Stromal cell of bone marrow (primary cell): Measurements from ENCODE around the gene DHRS7B.
"Not testable (repeated sequence)": the region's sequence is repeated elsewhere in the genome, so short reads cannot be mapped to it uniquely, and the experiment has no call there.

Experiments used
- DNase-seq: peaks from one replicate; pipeline ENCODE4 v3.0.0-alpha.2; 2012; ENCODE audit warnings: low read depth

The DHRS7B gene

GRCh38 chr17:21210411-21211076, 83.8 kb downstream of the DHRS7B start:
- DNase-seq, result no peak

DNA sequence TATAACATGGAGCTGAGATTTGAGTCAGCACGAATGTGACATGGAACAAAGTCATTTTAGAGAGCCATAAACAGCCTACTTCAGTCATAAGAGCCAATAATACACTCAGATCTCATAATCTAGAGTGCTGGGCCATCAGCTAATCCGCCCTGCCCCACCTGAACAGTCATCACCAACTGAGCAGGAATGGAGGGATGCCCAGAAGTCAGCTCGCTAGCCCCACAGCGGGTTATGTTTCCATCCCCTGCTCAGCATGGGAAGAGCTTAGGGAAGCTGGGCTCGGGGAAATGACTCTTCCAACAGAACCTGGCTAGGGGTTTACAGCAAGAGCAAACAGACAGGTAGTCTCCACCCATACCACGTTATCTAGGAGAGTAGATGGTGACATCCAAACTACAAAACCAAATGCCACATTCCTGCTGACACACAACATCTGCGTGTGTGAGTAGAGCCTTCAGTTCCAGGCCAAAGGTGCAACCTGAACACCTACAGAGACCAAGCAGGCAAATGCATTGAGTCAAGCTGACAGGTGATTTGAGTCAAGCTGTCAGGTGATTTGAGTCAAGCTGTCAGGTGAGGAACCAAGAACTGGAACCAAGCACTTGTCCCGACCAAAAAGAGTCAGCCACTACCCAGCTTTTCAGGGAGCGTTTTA, 85.2 kb downstream of the DHRS7B start:
- no peak for DNase-seq

DNA sequence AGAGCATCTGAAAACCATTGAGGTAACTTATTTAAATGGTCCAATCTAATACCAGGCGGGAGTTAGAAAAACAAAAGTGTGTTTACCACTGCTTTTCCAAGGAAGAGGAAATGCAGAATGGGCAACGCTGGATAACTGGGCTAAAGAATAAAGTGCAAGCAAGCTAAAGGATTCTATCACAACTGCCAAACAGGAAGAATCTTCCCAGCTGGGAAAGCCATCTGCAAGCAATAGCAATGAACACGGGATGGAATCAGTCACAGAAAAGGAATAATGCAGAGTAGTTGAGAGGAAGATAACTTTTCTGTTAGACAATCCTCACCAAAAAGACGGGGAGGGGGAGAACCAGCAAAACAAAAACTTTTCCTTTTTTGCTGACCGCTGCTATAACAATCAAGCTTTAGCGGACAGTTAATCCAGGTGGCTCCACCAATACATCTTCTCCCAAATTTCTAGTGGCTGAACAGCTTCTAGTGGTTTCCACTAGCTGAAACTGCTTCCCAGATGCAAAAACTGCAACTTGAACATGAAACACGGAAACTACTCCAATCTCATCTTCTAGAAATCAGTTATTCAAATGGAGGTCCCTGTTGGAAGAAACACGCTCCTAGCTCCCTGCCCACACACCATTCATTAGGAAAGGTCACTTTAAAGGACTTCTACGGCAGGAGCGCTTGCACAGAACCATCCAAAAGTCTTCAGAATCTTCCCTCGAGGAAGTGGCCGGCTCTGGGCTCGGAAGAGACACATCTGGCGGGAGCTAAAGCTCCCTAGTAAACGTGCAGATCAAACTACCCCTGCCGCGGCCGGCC, 86.3 kb downstream of the DHRS7B start:
- no peak for DNase-seq

DNA sequence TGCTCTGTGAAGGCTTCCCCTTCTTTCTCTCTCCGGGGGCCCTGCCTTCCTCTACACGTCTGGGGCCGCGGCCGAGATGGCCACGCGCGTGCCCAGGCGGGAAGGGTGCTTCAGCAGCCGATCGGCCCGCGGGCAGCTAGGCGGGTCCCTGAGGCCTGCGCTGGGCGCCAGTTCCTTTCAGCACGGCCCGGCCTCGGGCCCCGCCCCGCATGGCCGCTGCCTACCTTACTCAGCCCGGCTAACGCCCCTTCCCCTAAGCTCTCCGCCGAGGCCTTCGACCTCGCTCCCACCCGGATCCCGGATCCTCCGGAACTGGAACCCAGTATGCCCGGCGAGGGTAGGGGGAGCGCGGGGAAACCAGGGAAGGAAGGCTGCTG, 86.9 kb downstream of the DHRS7B start:
- DNase-seq, result no peak

GRCh38 chr17:21214015-21214776, 87.4 kb downstream of the DHRS7B start, which contains the start of gene TMEM11:
Gene TMEM11 (minus strand): TSS chr17:21214161. CDS start chr17:21214152, 9 bp downstream.
- DNase-seq, result peak; percentile 91

- no peak for DNase-seq
Observed at GRCh38 chr17:21214777-21215541, 88.2 kb downstream of the DHRS7B start.

- no peak for DNase-seq
Observed at GRCh38 chr17:21215935-21216334, 89.2 kb downstream of the DHRS7B start.

- no peak for DNase-seq
Observed at GRCh38 chr17:21217346-21217745, 90.6 kb downstream of the DHRS7B start.

GRCh38 chr17:21218101-21218500, 91.3 kb downstream of the DHRS7B start:
- no peak for DNase-seq

GRCh38 chr17:21218831-21219380, 92.1 kb downstream of the DHRS7B start:
- no peak for DNase-seq

GRCh38 chr17:21223086-21223485, 96.3 kb downstream of the DHRS7B start:
- no peak for DNase-seq

DNA sequence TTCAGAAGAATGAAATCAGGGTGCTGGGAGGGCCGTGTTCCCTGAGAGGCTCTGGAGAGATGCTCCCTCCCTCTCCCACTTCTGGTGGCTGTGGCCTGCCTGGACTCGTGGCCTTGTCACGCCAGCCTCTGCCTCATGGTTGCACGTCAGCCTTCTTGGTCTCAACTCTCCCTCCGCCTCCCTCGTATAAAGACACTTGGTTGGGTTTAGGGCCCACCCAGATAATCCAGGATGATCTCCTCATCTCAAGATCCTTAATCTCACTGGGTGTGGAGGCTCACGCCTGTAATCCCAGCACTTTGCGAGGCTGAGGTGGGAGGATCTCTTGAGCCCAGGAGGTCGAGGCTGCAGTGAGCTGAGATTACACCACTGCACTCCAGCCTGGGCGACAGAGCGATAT, 100.5 kb downstream of the DHRS7B start:
- not testable (repeated sequence) for DNase-seq

- DNase-seq, result no peak
Observed at GRCh38 chr17:21228111-21228510, 101.3 kb downstream of the DHRS7B start.

- no peak for DNase-seq
Observed at GRCh38 chr17:21228845-21229244, 102.1 kb downstream of the DHRS7B start.

GRCh38 chr17:21231533-21231932, 104.8 kb downstream of the DHRS7B start:
- DNase-seq, result no peak

DNA sequence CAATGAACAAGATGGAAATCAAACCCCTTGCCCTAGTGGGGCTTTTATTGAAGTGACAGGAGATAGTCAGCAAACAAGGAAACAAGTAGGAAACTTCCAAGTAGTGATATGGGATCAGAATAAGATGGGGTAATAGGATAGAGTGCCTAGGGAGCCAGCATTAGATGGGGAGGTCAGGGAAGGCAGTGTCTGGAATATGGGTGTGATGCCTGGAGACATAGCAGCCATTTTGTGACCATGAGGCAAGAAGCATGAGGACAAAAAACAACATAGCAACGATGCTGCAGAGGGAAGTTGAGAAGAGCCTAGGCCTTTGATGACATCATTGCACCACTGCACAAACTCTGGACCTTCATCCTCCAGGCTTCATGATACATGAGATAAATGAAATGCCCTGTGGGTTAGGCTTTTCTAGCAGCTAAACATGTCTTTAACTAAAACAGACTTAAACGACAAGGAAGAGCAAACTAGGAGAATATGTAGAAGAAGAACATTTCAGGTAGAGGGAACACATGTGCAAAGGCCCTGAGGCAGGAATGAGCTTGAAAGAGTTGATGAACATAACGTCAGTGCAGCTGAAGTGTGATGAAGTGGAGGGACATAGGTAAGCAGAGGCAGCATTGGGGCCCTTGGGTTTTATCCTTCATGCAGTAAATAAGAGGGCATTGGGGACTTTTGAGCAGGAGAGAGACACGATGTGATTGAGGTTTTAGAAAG, 105.4 kb downstream of the DHRS7B start:
- no peak for DNase-seq

GRCh38 chr17:21233581-21234347, 107.0 kb downstream of the DHRS7B start:
- no peak for DNase-seq

DNA sequence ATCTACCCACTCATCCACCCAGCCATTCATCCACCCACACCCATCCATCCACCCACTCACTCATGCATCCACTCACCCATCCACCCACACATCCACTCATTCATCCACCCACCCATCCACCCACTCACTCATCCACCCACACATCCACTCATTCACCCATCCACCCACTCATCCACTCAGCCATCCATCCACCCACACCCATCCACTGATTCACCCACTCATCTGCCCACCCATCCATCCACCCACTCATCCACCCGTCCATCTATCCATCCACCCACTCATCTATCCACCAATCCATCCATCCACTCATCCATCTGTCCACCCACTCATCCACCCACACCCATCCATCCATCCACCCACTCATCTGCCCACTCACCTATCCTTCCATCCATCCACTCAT, 109.2 kb downstream of the DHRS7B start:
- DNase-seq, result no peak

DNA sequence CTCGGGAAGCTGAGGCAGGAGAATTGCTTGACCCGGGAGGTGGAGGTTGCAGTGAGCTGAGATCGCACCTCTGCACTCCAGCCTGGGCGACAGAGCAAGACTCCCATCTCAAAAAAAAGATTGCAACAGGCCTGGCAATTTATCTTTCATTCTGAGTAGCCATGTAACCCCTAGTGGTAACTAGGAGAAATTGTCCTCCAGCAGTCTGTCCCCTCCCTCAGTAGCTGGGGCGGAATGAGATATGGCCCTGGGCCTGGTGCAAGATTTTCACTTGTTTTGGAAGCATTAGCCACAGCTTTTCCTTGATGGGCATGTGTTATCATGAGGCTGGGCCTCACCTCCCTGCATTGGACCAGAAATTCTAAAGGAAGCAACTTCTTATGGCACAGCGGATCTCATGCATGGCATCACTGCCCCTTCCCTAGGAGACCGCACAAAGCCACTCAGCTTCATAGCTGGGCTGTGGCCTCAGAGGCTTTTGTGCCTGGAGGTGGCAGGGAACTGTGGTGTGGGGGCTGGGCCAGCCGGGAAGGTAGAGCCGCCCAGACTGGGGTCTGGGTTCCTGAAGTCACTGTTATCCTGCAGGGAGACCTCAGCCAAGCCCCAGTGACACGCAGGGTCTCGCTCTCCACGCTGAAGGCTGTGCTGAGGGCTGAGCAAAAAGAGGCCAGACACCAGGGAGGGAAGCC, 113.1 kb downstream of the DHRS7B start:
- DNase-seq, result no peak
